Right lobe of liver (tissue), 6 donors: Measurements from ENCODE around the gene LEF1. TPM values are rescaled to one million over a fixed set of nuclear protein-coding genes. Genes with fewer than 3 reads are reported as not detected.

ENCODE experiments used
- ATAC-seq, 4 donors: fragments of 200-7000 bp; cut with Tn5 transposase; one replicate each; pipeline ENCODE4 v1.9.1; 2020; ENCODE audit warnings: mild to moderate bottlenecking in 4 of 4, moderate library complexity in 4 of 4
- DNase-seq, 3 donors: peaks; one replicate each; pipeline ENCODE4 v3.0.0-alpha.2; 2020
- H3K27ac ChIP-seq, 3 donors: fragments of 200-600 bp; one replicate each; pipeline ENCODE4 v1.8.0; 2022
- H3K27me3 ChIP-seq, 2 donors: fragments of 200-600 bp; one replicate each; pipeline ENCODE4 v1.8.0; 2022
- H3K36me3 ChIP-seq, 4 donors: fragments of 200-600 bp; sonication (generic) in 1 of 4; one replicate each; pipeline versions ENCODE4 v1.5.1 to v1.8.0; 2017 to 2022; ENCODE audit warnings: control low read depth in 1 of 4
- H3K4me1 ChIP-seq, 4 donors: fragments of 200-600 bp; sonication (generic) in 1 of 4; one replicate each; pipeline versions ENCODE4 v1.5.1 to v1.8.0; 2017 to 2022; ENCODE audit warnings: control low read depth in 1 of 4
- H3K4me3 ChIP-seq, 3 donors: fragments of 200-600 bp; one replicate each; pipeline ENCODE4 v1.8.0; 2022
- H3K9me3 ChIP-seq, 4 donors: fragments of 200-600 bp; sonication (generic) in 1 of 4; one replicate each; pipeline versions ENCODE4 v1.5.1 to v1.8.0; 2017 to 2022; ENCODE audit warnings: control low read depth in 1 of 4
- CTCF ChIP-seq, 4 donors: fragments of 200-600 bp in 3 of 4; fragments of 450-650 bp in 1 of 4; IDR thresholded peaks; one replicate each; pipeline versions ENCODE4 v1.5.1 to v1.8.0; 2016 to 2022; ENCODE audit warnings: antibody characterized with exemption in 4 of 4, mild to moderate bottlenecking in 2 of 4
- POLR2A ChIP-seq: fragments of 450-650 bp; IDR thresholded peaks from one replicate; pipeline ENCODE4 v1.6.1; 2017; ENCODE audit warnings: antibody characterized with exemption, mild to moderate bottlenecking
- whole genome bisulfite sequencing: methylation state at CpG from one replicate; pipeline ENCODE4 v1.1.6; 2018; ENCODE audit warnings: low coverage, low lambda C conversion rate; ENCODE audit not compliant: insufficient coverage; ENCODE audit errors: missing lambda C conversion rate; 5-methylcytosine and 5-hydroxymethylcytosine counted together
- intact Hi-C, 2 donors: fragments of 100-400 bp; cut with DNase I; formaldehyde crosslinking; loops; one replicate each; pipeline versions ENCODE4 v1.11.2 to v1.14.1; 2022
- total RNA-seq, 6 experiments: library from RNA; depleted of rRNA in 2 of 6; stranded (reverse); fragments of >200 nt in 2 of 6; fragmentation: NEBNext Ultra II Directional in 3 of 6; extraction: Animal tissue kit (Norgen Biotek cat#: 25700) in 3 of 6; gene quantifications; one replicate each; pipeline versions ENCODE4 v1.1.0 to v1.2.4, GENCODE V29; 2016 to 2023
- donor health status: DM: no; HTN: yes; CAD: no.
- donor health status: DM: no; HTN: no; CAD: no.
- donor health status: DM: no; HTN: no; CAD: no.
- donor health status: DM: no; HTN: yes; CAD: no.
- donor health status: DM: no; HTN: yes; CAD: no.

Gene LEF1
- total RNA-seq, 6 experiments from 2014 or later: 0.19 to 0.66 (median 0.42) TPM; not detected in 1

GRCh38 chr4:108155373-108155772 is 13.4 kb downstream of the LEF1 start:
- H3K36me3 ChIP-seq: no peaks in the 10 kb centered on the region
- no peak for ATAC-seq
- TF ChIP-seq POLR2A (no peak), CTCF (IDR thresholded peaks at IDR 0.05) (no peak)
- H3K27ac ChIP-seq: no peak overlapping the region
- no peaks in the 10 kb centered on the region for H3K27me3 ChIP-seq
- H3K4me1 ChIP-seq: no peaks in the 10 kb centered on the region
- no peaks in the 10 kb centered on the region for H3K9me3 ChIP-seq
- H3K4me3 ChIP-seq: no peak overlapping the region
- intact Hi-C loops: no loop called here
- WGBS: 44% methylated on average over 4 of the region's 7 CpGs
- no peak for DNase-seq

GRCh38 chr4:108152980-108153379 is 15.8 kb downstream of the LEF1 start:
- WGBS: 71% methylated on average over 1 of the region's 1 CpG
- no peaks in the 10 kb centered on the region for H3K9me3 ChIP-seq
- no peaks in the 10 kb centered on the region for H3K27me3 ChIP-seq
- TF ChIP-seq CTCF (IDR thresholded peaks at IDR 0.05) (no peak), POLR2A (no peak)
- intact Hi-C loops: no loop called here
- DNase-seq (no peak), ATAC-seq (no peak)
- H3K36me3 ChIP-seq: no peaks in the 10 kb centered on the region
- H3K4me1 ChIP-seq: no peaks in the 10 kb centered on the region
- no peak overlapping the region for H3K4me3 ChIP-seq
- no peak overlapping the region for H3K27ac ChIP-seq

GRCh38 chr4:108149588-108150380 is 18.9 kb downstream of the LEF1 start:
- DNase-seq (no peak), ATAC-seq (no peak)
- Histone ChIP-seq H3K9me3 (no peaks in the 10 kb centered on the region), H3K36me3 (no peaks in the 10 kb centered on the region), H3K27ac (no peak overlapping the region), H3K27me3 (no peaks in the 10 kb centered on the region), H3K4me3 (no peak overlapping the region), H3K4me1 (no peaks in the 10 kb centered on the region)
- 41% methylated on average over 3 of the region's 3 CpGs for WGBS
- no peak for TF ChIP-seq POLR2A
- no peak for TF ChIP-seq CTCF (IDR thresholded peaks at IDR 0.05)
- intact Hi-C loops: no loop called here

GRCh38 chr4:108148316-108148715 is 20.4 kb downstream of the LEF1 start:
- no peak overlapping the region for H3K4me3 ChIP-seq
- ATAC-seq (no peak), DNase-seq (no peak)
- H3K4me1 ChIP-seq: no peaks in the 10 kb centered on the region
- TF ChIP-seq POLR2A: no peak
- TF ChIP-seq CTCF (IDR thresholded peaks at IDR 0.05): no peak
- no peaks in the 10 kb centered on the region for H3K9me3 ChIP-seq
- no peaks in the 10 kb centered on the region for H3K27me3 ChIP-seq
- no peak overlapping the region for H3K27ac ChIP-seq
- intact Hi-C loops: no loop called here
- no peaks in the 10 kb centered on the region for H3K36me3 ChIP-seq
- WGBS: 73% methylated on average over 1 of the region's 1 CpG
